GM19023 (cell line): ENCODE measurements around the gene SEMA4C.
"Not testable (repeated sequence)": the region's sequence is repeated elsewhere in the genome, so short reads cannot be mapped to it uniquely, and the experiment has no call there.

Experiments
- ATAC-seq: cut with Tn5 transposase; IDR thresholded peaks from one replicate; pipeline ENCODE4 v1.9.1; 2021; ENCODE audit warnings: mild to moderate bottlenecking, moderate library complexity; ENCODE audit not compliant: unreplicated experiment

SEMA4C gene

DNA sequence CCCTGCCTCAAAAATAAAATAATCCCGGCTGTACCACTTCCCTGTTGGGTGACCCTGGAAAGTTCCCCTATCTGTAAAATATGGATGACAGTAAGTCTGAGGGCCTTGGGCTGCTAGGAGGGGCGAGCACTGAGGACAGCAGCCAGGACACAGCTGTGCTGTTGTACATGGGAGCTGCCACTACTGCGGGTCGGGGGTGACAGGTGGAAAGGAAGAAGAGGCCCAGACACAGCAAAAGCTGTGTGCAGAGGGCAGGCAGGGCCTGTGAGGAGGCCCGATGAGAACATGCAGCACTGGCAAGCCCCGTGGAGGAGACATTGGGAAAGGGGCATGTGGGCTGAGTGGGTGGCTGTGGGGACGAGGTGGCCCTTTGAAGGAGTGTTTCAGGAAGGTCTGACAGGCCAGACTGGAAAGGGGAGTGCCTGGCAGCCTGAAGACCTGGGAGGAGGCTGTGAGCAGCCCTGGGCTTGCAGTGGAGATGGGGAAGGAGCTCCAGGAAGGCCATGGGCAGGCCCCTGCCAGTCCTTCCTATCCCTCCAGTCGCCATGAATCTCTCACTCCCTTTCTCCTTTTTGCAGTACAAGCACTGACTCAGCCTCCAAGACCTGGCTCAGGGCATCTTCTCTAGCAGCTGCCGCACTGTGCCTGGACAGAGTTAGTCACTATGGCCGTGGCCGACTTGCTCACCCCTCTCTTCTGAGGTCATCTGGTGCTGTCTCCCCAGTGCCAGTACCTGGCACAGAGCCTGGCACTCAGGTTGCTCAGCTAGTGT, 28.9 kb upstream of the SEMA4C start:
- no peak for ATAC-seq

GRCh38 chr2:96898135-96898505, 28.2 kb upstream of the SEMA4C start:
- no peak for ATAC-seq

DNA sequence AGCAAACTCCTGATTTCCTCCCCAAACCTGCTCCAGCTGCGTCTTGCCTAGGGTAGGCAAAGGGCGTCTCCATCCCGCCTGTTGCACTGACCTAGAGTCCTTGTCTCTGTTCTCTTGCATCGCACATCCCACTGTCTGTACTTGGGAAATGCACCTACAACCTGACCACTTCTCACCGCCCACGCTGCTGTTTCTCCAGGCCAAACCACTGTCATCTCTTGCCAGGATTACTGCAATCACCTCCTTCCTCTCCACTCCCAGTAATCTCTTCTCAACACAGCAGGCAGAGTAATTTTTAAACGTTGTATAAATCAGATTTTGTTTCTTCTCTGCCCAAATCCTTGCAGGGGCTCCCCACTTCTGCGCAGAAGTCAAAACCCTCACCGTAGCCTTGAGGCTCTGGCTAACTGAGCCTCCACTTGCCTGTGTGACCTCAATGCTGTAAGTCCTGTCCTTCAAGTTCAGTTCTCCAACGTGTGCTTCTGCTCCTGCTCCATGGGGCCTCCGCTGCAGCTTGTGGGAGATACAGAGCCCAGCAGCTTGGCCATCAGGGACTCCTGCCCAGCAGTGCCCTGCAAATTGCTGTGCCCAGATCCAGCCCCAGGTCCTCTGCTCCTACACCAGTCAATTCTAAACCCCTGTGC, 27.7 kb upstream of the SEMA4C start:
- ATAC-seq, result no peak

GRCh38 chr2:96895746-96896651, 26.1 kb upstream of the SEMA4C start:
- ATAC-seq, result no peak

DNA sequence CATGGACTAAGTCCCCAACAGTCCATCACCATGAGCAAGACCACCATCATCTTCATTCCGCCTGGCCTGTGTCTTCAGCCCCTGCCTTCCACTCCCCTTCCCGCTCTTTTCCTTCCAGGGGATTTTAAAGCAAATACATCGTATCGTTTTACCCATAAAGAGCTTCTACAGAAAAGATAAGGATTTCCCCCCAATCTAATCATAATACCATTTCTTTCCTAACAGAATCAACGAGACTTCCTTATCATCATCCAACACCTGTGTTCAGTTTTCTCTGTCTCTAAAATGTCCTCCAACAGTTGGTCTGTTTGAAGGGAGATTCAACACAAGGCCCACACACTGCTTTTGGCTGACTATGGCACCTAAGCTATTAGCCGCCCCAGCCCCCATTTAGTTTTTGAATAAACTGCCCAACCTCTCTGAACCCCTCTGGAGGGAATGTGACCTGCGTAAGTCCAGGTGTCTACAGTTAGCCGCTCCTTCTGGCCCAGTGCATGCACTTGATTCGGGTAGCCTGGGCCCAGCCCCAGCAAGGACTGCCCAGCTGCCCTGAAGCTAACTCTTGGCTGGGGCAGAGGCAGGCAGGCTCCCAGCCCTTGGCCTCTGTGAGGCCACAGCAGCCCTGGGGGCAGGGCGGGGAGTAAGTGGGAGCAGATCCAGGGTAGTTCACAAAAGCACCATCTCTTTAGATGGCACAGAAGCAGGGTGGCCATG, 25.3 kb upstream of the SEMA4C start:
- no peak for ATAC-seq

DNA sequence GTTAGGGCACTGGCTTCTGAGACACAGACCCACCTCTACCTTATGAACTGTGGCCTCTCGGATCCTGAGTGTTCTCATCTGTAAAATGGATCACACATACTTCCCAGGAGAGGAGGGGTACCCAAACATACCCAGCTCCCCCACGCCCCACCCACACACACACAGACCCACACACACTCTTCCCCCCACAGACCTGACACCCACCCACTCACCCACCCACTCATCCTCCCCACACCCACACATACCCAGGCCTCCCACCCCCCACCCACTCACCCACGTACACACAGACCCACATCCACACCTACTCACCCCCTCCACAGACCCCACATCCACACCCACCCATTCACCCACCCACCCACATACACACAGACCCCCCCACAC, 24.3 kb upstream of the SEMA4C start:
- ATAC-seq, result no peak

GRCh38 chr2:96893289-96894150, 23.6 kb upstream of the SEMA4C start:
- no peak for ATAC-seq

GRCh38 chr2:96891591-96892333, 21.9 kb upstream of the SEMA4C start:
- ATAC-seq, result no peak

GRCh38 chr2:96890726-96891385, 21.0 kb upstream of the SEMA4C start:
- ATAC-seq, result no peak

GRCh38 chr2:96890252-96890651, 20.4 kb upstream of the SEMA4C start:
- ATAC-seq, result no peak

- not testable (repeated sequence) for ATAC-seq
Measured at GRCh38 chr2:96889502-96889901, 19.6 kb upstream of the SEMA4C start.

GRCh38 chr2:96888072-96889011, 18.5 kb upstream of the SEMA4C start:
- no peak for ATAC-seq

GRCh38 chr2:96887493-96888012, 17.7 kb upstream of the SEMA4C start:
- no peak for ATAC-seq

DNA sequence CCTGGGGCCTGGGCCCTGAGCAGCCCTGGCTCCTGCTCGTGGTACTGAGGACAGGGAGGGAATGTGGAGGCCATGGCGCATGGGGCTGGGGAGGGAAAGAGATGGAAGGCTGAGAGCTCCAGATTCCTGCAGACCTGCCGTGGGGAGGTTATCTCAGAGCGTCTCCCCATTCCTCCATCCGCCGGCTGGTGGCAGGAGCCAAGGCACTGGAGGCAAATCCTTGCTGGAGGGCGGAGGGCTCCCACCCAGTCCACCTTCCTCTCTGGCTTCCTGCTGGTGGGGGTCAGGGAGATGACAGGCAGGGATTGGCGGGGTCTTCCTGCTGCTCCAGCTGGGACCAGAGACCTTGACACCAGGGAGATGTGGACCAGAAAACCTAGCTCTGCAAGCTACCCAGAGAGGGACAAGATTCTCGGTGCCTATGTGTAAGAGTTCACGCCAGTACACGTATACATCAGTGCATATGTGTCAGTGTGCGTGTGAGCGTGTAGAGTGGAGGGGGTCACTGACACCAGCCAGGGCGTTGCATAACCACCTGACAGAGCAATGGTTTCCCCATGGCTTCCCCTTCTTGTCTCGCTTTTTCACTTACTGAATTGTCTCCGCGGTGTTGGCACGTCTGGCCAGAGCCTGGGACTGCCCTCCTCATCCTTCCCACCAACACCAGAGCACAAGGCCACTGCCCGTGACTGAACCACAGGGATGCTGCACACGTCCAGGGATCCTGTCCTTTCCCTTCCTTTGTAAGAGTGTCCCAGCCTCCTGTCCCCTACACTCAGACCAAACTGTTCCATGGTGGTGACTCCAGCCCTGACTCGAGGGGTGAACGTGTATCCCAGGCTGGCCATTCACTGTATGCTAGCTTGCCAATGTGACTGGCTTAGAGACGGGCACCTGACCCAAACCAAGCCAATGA, 15.8 kb upstream of the SEMA4C start:
- ATAC-seq, result no peak

- no peak for ATAC-seq
Measured at GRCh38 chr2:96884299-96885094, 14.6 kb upstream of the SEMA4C start.

DNA sequence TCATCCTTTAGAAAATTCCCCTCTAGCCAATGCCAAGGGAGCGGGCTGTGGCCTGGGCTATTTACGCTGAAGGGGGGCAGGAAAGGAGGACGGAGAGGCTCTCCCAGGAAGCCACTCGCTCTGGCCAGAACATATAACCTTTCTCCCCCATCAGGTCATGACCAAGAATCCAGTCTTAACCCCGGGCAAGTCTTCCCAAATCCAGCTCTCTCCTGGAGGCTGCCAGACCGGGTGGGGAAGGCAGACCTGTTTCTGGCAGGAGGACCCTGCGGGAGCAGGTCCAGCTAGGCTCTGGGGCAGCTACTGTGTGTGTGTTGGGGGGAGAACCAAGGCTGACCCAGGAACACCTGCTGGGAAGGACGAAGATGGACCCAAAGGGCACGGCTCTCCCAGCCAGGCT, 13.4 kb upstream of the SEMA4C start:
- ATAC-seq, result no peak
